AG04450 (cell line): ENCODE measurements around the gene PSMD4. TPM values are rescaled to one million over a fixed set of nuclear protein-coding genes. Genes with fewer than 3 reads are reported as not detected.

ENCODE experiments used
- CTCF ChIA-PET: fragments of 300-600, 350-600 bp; formaldehyde crosslinking; extraction: SDS; loops from one replicate; lab custom pipeline; 2022; ENCODE audit warnings: antibody characterized with exemption, inconsistent platforms; lab: Charles Lee
- POLR2A ChIA-PET: fragments of 350-600 bp; formaldehyde crosslinking; extraction: SDS; loops from one replicate; lab custom pipeline; 2021; ENCODE audit warnings: antibody characterized with exemption, inconsistent platforms; lab: Yijun Ruan, JAX
- DNase-seq: peaks from one replicate; pipeline ENCODE4 v3.0.0-alpha.2; 2011; ENCODE audit warnings: low read depth, low spot score
- H3K27ac ChIP-seq: one replicate; pipeline ENCODE4 v1.5.1; 2012; ENCODE audit warnings: low read depth, low read length, control low read depth
- H3K27me3 ChIP-seq: one replicate; pipeline ENCODE4 v1.6.0; 2012; ENCODE audit warnings: low read length; ENCODE audit not compliant: control insufficient read depth, insufficient read depth
- H3K4me3 ChIP-seq: 2 replicates; pipeline ENCODE4 v1.5.1; 2011; ENCODE audit warnings: mild to moderate bottlenecking, low read depth, low read length, control low read depth
- H3K9me3 ChIP-seq: 2 replicates; pipeline ENCODE4 v1.5.1; 2012; ENCODE audit warnings: low read length; ENCODE audit not compliant: control insufficient read depth, insufficient read depth
- CTCF ChIP-seq: IDR thresholded peaks from 2 replicates; pipeline ENCODE4 v1.5.1; 2011; ENCODE audit warnings: low read depth, low read length, control low read depth, inconsistent platforms
- polyA plus RNA-seq: library from polyadenylated mRNA; depleted of rRNA; stranded (reverse); fragments of >200 nt; gene quantifications from 2 replicates; pipeline ENCODE4 v1.2.3, GENCODE V29; 2011

The PSMD4 gene
- polyA plus RNA-seq, 1 experiment: 258 TPM

- no peaks in the 10 kb centered on the region for H3K27me3 ChIP-seq
- DNase-seq: no peak
- no peak overlapping the region for H3K27ac ChIP-seq
- ChIA-PET POLR2A (no interaction called here), CTCF (interaction anchor here (1.0 kb wide), 1 partner anchor 30 kb away, joined by 5 read pairs; no protein-coding TSS in a partner anchor)
- H3K9me3 ChIP-seq: no peaks in the 10 kb centered on the region
- TF ChIP-seq CTCF: no peak
- H3K4me3 ChIP-seq: no peak overlapping the region
Observed at GRCh38 chr1:151221616-151222015, 32.9 kb upstream of the PSMD4 start.

GRCh38 chr1:151222130-151222529, 32.4 kb upstream of the PSMD4 start:
- TF ChIP-seq CTCF: no peak
- no peaks in the 10 kb centered on the region for H3K27me3 ChIP-seq
- no peak for DNase-seq
- no peak overlapping the region for H3K27ac ChIP-seq
- no peak overlapping the region for H3K4me3 ChIP-seq
- ChIA-PET POLR2A (interaction anchor here (1.0 kb wide), 1 partner anchor 32 kb away, joined by 3 read pairs; the partner anchor contains the start of gene VPS72), CTCF (interaction anchor here (1.0 kb wide), 1 partner anchor 30 kb away, joined by 5 read pairs; no protein-coding TSS in a partner anchor)
- no peaks in the 10 kb centered on the region for H3K9me3 ChIP-seq

DNA sequence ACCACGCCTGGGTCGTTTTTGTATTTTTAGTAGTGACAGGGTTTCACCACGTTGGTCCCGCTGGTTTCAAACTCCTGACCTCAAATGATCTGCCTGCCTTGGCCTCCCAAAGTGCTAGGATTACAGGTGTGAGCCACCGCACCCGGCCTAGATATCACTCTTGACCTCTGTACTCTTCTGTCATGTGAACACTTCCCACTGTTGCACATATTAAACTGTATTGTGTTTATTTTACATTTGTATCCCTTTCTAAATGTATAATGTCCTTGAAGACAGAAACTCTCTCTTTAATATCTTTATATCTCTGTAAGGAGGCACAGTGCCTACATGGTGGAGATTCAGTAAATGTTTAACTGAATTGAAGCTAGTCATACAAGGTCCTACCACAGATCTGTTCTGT, 19.3 kb upstream of the PSMD4 start:
- Histone ChIP-seq H3K9me3 (no peaks in the 10 kb centered on the region), H3K4me3 (no peak overlapping the region), H3K27ac (no peak overlapping the region), H3K27me3 (no peaks in the 10 kb centered on the region)
- ChIA-PET CTCF (interaction anchor here (0.6 to 0.8 kb wide), 3 partner anchors 15 to 39 kb away, joined by 3 to 4 read pairs (median 3); no protein-coding TSS in a partner anchor), POLR2A (no interaction called here)
- no peak for DNase-seq
- no peak for TF ChIP-seq CTCF

DNA sequence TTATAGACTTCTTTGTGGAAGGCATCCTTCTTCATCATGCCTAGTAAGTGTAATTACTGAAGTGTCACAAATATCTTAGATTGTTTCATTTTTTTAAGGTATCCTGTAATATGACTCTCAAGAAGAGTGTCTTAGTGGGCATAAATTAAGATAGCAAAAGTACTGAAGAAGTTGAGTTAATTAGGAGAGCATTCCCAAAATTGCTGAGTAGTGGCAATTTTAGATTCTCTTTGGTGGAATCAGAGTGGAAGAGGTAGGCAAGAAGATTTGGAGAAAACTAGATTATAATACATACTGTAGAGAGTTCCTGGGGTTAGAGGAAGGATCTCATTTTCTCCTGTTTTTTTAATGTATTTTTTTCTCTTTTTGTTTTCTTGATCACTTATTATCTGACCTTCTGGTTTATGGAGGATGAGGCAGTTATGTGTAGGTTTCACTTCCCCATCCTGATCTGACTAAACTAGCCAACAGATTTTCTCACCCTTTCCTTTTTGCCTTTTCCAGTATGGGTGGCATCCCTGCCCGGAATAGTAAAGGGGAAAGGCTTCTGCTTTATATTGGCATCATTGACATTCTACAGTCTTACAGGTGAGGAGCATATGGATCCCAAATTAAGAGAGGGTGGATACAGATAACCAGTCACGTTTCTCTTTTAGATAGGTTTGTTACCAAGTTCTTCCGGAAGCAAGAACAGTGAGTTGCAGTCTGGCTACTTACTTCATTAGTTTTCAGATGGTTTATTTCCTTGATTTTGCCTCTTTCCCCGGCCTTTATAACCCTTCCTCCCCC, 16.7 kb upstream of the PSMD4 start:
- DNase-seq: no peak
- ChIA-PET POLR2A (no interaction called here), CTCF (interaction anchor here (0.7 to 1.6 kb wide), 5 partner anchors 9 to 228 kb away, joined by 3 to 15 read pairs (median 4); no protein-coding TSS in a partner anchor)
- no peak for TF ChIP-seq CTCF
- Histone ChIP-seq H3K9me3 (no peaks in the 10 kb centered on the region), H3K27ac (no peak overlapping the region), H3K4me3 (no peak overlapping the region), H3K27me3 (no peaks in the 10 kb centered on the region)

- Histone ChIP-seq H3K27me3 (no peaks in the 10 kb centered on the region), H3K4me3 (no peak overlapping the region), H3K27ac (no peak overlapping the region), H3K9me3 (no peaks in the 10 kb centered on the region)
- DNase-seq: peak; percentile 80
- ChIA-PET CTCF (interaction anchor here (1.0 to 1.6 kb wide), 3 partner anchors 9 to 139 kb away, joined by 4 to 15 read pairs (median 4); no protein-coding TSS in a partner anchor), POLR2A (interaction anchor here (0.6 kb wide), 1 partner anchor 20 kb away, joined by 6 read pairs; no protein-coding TSS in a partner anchor)
- no peak for TF ChIP-seq CTCF
Observed at GRCh38 chr1:151238467-151238739, 16.1 kb upstream of the PSMD4 start.
